K562 (cell line): ENCODE data around the gene PLCD4. TPM values are rescaled to one million over a fixed set of nuclear protein-coding genes. Genes with fewer than 3 reads are reported as not detected.

ENCODE experiments used
- ATF1 ChIP-seq, 2 experiments: fragments of 450-650 bp in 1 of 2; IDR thresholded peaks; 2 replicates each; pipeline ENCODE4 v1.6.1; 2016; ENCODE audit warnings: missing compliant biosample characterization in 1 of 2, missing genetic modification characterization in 1 of 2
- GATAD2A ChIP-seq: fragments of 450-650 bp; IDR thresholded peaks from 2 replicates; pipeline ENCODE4 v1.6.1; 2017
- HMGN3 ChIP-seq: IDR thresholded peaks from 2 replicates; pipeline ENCODE4 v1.6.1; 2011; ENCODE audit warnings: borderline replicate concordance, low read depth, mild to moderate bottlenecking, mixed read lengths, low read length; ENCODE audit not compliant: insufficient read length; ENCODE audit errors: extremely low read depth
- HNRNPH1 ChIP-seq: fragments of 200-400 bp; formaldehyde crosslinking; optimal IDR thresholded peaks from 2 replicates; pipeline ENCODE3; 2017; ENCODE audit warnings: low read depth, mild to moderate bottlenecking, low read length, moderate library complexity
- SIN3A ChIP-seq, 2 experiments: fragments of 150-350 bp in 1 of 2; IDR thresholded peaks; 2 replicates each; pipeline ENCODE4 v1.6.1; 2011 to 2016; ENCODE audit warnings: borderline replicate concordance in 2 of 2, low read depth in 2 of 2, low read length in 2 of 2, mild to moderate bottlenecking in 2 of 2, moderate library complexity in 2 of 2; ENCODE audit not compliant: control insufficient read depth in 1 of 2
- SMARCB1 ChIP-seq: IDR thresholded peaks from 2 replicates; pipeline ENCODE4 v1.6.1; 2011; ENCODE audit warnings: improper control_type of control experiment, low read depth; ENCODE audit not compliant: insufficient read length
- XRCC5 ChIP-seq: fragments of 200-400 bp; formaldehyde crosslinking; IDR thresholded peaks from 2 replicates; pipeline ENCODE4 v1.6.1; 2017; ENCODE audit warnings: low read depth, mild to moderate bottlenecking, low read length
- ZFP36 ChIP-seq: fragments of 150-350 bp; IDR thresholded peaks from 2 replicates; pipeline ENCODE4 v1.6.1; 2018; ENCODE audit warnings: low read length, low read depth; ENCODE audit not compliant: partially characterized antibody
- ZNF197 ChIP-seq: fragments of 200-800 bp; sonication (Bioruptor generic); IDR thresholded peaks from 2 replicates; pipeline ENCODE4 v1.6.1; 2016; ENCODE audit warnings: low read depth, missing genetic modification characterization, missing compliant biosample characterization
- ZNF354B ChIP-seq: fragments of 250-450 bp; sonication (Bioruptor Pico); IDR thresholded peaks from 2 replicates; pipeline ENCODE4 v1.4.0; 2020
- ZNF699 ChIP-seq: fragments of 250-450 bp; sonication (Bioruptor Pico); IDR thresholded peaks from 2 replicates; pipeline ENCODE4 v1.8.0; 2021; ENCODE audit warnings: mild to moderate bottlenecking, moderate library complexity; ENCODE audit not compliant: insufficient replicate concordance
- polyA plus RNA-seq, 8 experiments: library from polyadenylated mRNA; depleted of rRNA in 4 of 8; stranded (reverse) in 5 of 8; unstranded in 3 of 8; fragments of >200 nt; fragmentation: Nextera tagmentation in 2 of 8; fragmentation: Illumina TruSeq in 1 of 8; extraction: Ambion mirVana in 2 of 8; extraction: Trizol in 1 of 8; gene quantifications; 2 replicates each; pipeline versions ENCODE4 v1.2.1 to v1.2.3, GENCODE V29; 2011 to 2014; ENCODE audit warnings: inconsistent platforms in 1 of 8, missing spikeins in 1 of 8
- total RNA-seq, 7 experiments: library from RNA; depleted of rRNA in 6 of 7; stranded (reverse); fragments of >200 nt in 6 of 7; fragmentation: Illumina TruSeq in 2 of 7; extraction: Trizol in 2 of 7; gene quantifications; 2 replicates each; pipeline versions ENCODE4 v1.2.1 to v1.2.3, GENCODE V29; 2011 to 2021; ENCODE audit warnings: low replicate concordance in 1 of 7
- TF ChIP-seq, protein P1 (sequence below): IDR thresholded peaks from 2 replicates; pipeline ENCODE4 v1.6.1; 2012; ENCODE audit warnings: low read depth, low read length, improper control_type of control experiment, borderline replicate concordance
- TF ChIP-seq, protein P2 (sequence below): sonication (generic); formaldehyde crosslinking; IDR thresholded peaks from 2 replicates; pipeline ENCODE4 v1.9.0; 2022; ENCODE audit warnings: mild to moderate bottlenecking, missing genetic modification reagents
- TF ChIP-seq, protein P3 (sequence below): fragments of 450-650 bp; IDR thresholded peaks from 2 replicates; pipeline ENCODE4 v1.6.1; 2014; ENCODE audit warnings: low read depth, mild to moderate bottlenecking, moderate library complexity, borderline replicate concordance
- TF ChIP-seq, protein P4 (sequence below): fragments of 200-400 bp; formaldehyde crosslinking; IDR thresholded peaks from 2 replicates; pipeline ENCODE4 v1.6.1; 2017; ENCODE audit warnings: mild to moderate bottlenecking, low read depth, low read length, moderate library complexity
- TF ChIP-seq, protein P5 (sequence below): IDR thresholded peaks from 2 replicates; pipeline ENCODE4 v1.6.1; 2011; ENCODE audit not compliant: insufficient read length; ENCODE audit errors: extremely low read depth
- TF ChIP-seq, protein P6 (sequence below): fragments of 450-650 bp; formaldehyde crosslinking; IDR thresholded peaks from 2 replicates; pipeline ENCODE4 v1.4.0; 2020; ENCODE audit warnings: mild to moderate bottlenecking, moderate library complexity

Gene PLCD4
- total and polyA plus RNA-seq, 9 of the 15 experiments (the other 6 are each of a cell fraction or from before 2014, with no cell fraction given): 0.13 to 0.38 TPM; not detected in 7

DNA sequence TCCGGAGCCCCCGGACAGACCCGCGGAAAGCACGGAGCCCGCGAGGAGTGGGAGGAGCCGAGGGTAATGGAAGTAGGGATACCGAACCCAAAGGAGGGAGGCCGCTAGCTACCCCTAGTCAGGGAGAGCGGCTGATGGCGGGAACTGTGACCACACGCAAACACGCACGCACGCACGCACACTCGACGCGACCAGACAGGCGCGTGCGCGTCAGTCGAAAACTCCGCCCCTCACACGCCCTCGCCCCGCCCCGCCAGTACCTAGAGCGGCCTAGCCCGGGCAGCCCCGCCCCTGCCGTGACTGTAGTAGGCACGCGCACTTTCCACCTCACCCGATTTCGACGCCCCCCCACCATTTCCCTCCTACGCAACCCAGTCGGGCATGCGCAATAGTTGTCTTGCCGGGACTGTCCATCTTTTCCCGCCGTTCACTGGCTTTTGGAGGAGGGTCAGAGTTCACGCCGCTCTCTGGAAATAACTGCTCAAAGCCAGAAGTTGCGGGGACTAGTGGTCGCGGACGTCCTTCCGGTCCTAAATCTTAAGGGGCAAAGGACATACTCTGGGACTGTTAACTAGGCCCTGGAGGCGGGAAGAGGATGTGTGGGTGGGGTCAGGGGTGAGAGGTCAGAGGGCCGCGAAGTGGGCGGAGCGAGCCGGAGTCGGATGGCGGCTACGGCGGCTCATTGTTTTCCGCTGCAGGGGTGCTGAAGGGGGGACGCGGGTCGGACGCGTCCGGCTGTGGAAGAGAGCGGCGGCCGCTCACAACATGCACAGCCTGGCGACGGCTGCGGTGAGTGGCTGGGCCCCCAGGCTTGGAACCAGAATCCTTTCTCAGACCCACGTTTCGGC is 39.3 kb upstream of the PLCD4 start, which contains the start of the genes CNOT9 and USP37 (continued):
- TF ChIP-seq, protein P1, sequence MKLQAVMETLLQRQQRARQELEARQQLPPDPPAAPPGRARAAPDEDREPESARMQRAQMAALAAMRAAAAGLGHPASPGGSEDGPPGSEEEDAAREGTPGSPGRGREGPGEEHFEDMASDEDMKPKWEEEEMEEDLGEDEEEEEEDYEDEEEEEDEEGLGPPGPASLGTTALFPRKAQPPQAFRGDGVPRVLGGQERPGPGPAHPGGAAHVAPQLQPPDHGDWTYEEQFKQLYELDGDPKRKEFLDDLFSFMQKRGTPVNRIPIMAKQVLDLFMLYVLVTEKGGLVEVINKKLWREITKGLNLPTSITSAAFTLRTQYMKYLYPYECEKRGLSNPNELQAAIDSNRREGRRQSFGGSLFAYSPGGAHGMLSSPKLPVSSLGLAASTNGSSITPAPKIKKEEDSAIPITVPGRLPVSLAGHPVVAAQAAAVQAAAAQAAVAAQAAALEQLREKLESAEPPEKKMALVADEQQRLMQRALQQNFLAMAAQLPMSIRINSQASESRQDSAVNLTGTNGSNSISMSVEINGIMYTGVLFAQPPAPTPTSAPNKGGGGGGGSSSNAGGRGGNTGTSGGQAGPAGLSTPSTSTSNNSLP: no peak
- TF ChIP-seq, protein P2, sequence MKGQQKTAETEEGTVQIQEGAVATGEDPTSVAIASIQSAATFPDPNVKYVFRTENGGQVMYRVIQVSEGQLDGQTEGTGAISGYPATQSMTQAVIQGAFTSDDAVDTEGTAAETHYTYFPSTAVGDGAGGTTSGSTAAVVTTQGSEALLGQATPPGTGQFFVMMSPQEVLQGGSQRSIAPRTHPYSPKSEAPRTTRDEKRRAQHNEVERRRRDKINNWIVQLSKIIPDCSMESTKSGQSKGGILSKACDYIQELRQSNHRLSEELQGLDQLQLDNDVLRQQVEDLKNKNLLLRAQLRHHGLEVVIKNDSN (CRISPR knock-in tag): no peak; the same call in none of the 2 replicates
- TF ChIP-seq XRCC5 (no peak), GATAD2A (no peak), ATF1 (CRISPR knock-in tag; IDR thresholded peaks at IDR 0.05) (peak; percentile 61), ATF1 (tag; IDR thresholded peaks at IDR 0.05) (peak; percentile 92), HMGN3 (peak; percentile 24), ZFP36 (no peak), HNRNPH1 (no peak), SMARCB1 (no peak), ZNF197 (CRISPR knock-in tag) (no peak), ZNF699 (CRISPR knock-in tag) (no peak), ZNF354B (CRISPR knock-in tag) (no peak), SIN3A (IDR thresholded peaks at IDR 0.05; ENCODE audit: borderline replicate concordance in 2 of 2, control insufficient read depth in 1 of 2, low read depth in 2 of 2, low read length in 2 of 2) (peak in 1 of 2 experiments; percentile 75; a peak in 1 of 4 replicates)
- TF ChIP-seq, protein P3, sequence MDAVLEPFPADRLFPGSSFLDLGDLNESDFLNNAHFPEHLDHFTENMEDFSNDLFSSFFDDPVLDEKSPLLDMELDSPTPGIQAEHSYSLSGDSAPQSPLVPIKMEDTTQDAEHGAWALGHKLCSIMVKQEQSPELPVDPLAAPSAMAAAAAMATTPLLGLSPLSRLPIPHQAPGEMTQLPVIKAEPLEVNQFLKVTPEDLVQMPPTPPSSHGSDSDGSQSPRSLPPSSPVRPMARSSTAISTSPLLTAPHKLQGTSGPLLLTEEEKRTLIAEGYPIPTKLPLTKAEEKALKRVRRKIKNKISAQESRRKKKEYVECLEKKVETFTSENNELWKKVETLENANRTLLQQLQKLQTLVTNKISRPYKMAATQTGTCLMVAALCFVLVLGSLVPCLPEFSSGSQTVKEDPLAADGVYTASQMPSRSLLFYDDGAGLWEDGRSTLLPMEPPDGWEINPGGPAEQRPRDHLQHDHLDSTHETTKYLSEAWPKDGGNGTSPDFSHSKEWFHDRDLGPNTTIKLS: peak; percentile 87
- TF ChIP-seq, protein P4, sequence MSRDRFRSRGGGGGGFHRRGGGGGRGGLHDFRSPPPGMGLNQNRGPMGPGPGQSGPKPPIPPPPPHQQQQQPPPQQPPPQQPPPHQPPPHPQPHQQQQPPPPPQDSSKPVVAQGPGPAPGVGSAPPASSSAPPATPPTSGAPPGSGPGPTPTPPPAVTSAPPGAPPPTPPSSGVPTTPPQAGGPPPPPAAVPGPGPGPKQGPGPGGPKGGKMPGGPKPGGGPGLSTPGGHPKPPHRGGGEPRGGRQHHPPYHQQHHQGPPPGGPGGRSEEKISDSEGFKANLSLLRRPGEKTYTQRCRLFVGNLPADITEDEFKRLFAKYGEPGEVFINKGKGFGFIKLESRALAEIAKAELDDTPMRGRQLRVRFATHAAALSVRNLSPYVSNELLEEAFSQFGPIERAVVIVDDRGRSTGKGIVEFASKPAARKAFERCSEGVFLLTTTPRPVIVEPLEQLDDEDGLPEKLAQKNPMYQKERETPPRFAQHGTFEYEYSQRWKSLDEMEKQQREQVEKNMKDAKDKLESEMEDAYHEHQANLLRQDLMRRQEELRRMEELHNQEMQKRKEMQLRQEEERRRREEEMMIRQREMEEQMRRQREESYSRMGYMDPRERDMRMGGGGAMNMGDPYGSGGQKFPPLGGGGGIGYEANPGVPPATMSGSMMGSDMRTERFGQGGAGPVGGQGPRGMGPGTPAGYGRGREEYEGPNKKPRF: no peak
- TF ChIP-seq, protein P5, sequence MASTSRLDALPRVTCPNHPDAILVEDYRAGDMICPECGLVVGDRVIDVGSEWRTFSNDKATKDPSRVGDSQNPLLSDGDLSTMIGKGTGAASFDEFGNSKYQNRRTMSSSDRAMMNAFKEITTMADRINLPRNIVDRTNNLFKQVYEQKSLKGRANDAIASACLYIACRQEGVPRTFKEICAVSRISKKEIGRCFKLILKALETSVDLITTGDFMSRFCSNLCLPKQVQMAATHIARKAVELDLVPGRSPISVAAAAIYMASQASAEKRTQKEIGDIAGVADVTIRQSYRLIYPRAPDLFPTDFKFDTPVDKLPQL: no peak
- TF ChIP-seq, protein P6, sequence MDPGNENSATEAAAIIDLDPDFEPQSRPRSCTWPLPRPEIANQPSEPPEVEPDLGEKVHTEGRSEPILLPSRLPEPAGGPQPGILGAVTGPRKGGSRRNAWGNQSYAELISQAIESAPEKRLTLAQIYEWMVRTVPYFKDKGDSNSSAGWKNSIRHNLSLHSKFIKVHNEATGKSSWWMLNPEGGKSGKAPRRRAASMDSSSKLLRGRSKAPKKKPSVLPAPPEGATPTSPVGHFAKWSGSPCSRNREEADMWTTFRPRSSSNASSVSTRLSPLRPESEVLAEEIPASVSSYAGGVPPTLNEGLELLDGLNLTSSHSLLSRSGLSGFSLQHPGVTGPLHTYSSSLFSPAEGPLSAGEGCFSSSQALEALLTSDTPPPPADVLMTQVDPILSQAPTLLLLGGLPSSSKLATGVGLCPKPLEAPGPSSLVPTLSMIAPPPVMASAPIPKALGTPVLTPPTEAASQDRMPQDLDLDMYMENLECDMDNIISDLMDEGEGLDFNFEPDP (CRISPR knock-in tag): no peak
